Skeletal muscle satellite cell (primary cell): ENCODE measurements around the gene EDN3.
"Not testable (repeated sequence)": the region's sequence is repeated elsewhere in the genome, so short reads cannot be mapped to it uniquely, and the experiment has no call there.

Experiments used
- H3K27me3 ChIP-seq: 2 replicates; pipeline ENCODE4 v1.7.0; 2013; ENCODE audit warnings: low read length; ENCODE audit not compliant: control insufficient read depth, insufficient read depth
- H3K36me3 ChIP-seq: 2 replicates; pipeline ENCODE4 v1.7.0; 2013; ENCODE audit warnings: mild to moderate bottlenecking, control low read depth, low read length; ENCODE audit not compliant: insufficient read depth
- H3K4me1 ChIP-seq: 2 replicates; pipeline ENCODE4 v1.7.0; 2013; ENCODE audit warnings: low read length; ENCODE audit not compliant: control insufficient read depth, insufficient read depth
- H3K4me2 ChIP-seq: 2 replicates; pipeline ENCODE4 v1.7.0; 2013; ENCODE audit warnings: mild to moderate bottlenecking, low read length
- H3K4me3 ChIP-seq: 2 replicates; pipeline ENCODE4 v1.7.0; 2013; ENCODE audit warnings: low read length
- H3K9ac ChIP-seq: 2 replicates; pipeline ENCODE4 v1.7.0; 2013; ENCODE audit warnings: mild to moderate bottlenecking, low read depth, low read length, moderate library complexity
- H3K9me3 ChIP-seq: replicated peaks from 2 replicates; pipeline ENCODE4 v1.7.0; 2013; ENCODE audit warnings: mild to moderate bottlenecking, control low read depth, low read length

Gene EDN3

GRCh38 chr20:59356662-59357165 lies 56.3 kb downstream of the EDN3 start:
- no peaks in the 10 kb centered on the region for H3K36me3 ChIP-seq
- H3K27me3 ChIP-seq, result no peaks in the 10 kb centered on the region
- no peaks in the 10 kb centered on the region for H3K4me1 ChIP-seq
- H3K9ac ChIP-seq, result no peak overlapping the region
- no peaks in the 10 kb centered on the region for H3K9me3 ChIP-seq
- no peak overlapping the region for H3K4me2 ChIP-seq
- H3K4me3 ChIP-seq, result no peak overlapping the region

DNA sequence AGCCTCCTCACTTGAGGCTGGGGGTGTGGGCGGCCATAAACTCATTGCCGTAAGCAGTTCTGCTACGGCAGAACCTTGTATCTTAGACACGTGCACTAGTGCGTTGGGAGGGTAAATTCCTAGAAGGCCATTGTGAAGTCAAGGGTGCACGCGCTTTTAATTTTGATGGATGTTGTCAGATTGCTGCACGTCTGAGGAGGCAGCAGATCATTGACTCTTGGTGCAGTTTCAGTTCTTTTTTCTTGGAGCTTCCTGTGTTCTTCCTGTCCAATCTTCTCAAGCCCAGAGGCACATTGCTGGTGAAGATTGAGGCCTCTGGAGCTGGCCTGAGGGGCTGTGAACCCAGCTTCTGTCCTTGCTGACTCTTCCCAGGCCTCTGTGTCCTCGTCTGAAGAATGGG lies 58.4 kb downstream of the EDN3 start:
- H3K9ac ChIP-seq, H3K4me1 ChIP-seq, H3K27me3 ChIP-seq, H3K4me3 ChIP-seq, H3K4me2 ChIP-seq, H3K9me3 ChIP-seq, H3K36me3 ChIP-seq: not testable (repeated sequence)

DNA sequence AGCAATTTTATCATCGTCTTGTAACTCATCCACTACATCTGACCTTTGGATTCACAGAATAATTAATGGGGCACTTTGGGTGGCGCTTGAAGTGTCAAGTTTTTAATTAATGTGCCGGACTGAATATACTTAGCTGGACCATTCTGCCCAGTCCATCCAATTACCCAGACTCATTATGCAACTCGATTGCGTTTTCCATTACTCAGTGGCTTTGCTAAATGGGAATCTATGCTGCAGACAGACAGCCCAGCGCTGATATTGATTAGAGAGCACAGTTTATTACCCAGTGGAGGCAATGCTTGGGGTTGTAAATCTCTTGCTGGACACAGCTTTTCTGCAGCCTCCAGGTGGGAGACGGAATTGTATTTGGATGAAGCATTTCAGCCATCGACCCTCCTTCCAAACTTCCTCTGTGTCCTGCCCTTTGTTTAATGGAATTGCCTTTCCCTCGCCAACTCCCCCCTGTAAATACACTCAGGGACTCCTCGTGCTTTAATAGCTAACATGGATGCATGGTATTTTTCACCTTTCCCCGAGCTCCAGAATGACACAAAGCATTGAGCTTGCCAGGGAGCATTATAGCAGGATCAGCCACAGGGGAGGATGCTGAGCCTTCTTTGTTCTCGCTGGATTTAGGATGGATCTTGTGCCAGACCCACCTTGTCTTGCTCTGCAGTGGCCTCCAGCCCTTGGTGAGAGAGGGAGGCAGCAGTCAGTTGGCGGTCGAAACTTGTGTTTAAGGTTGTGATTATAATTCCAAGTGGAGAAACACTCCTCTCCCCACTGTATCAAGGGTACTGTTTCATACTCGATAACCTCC lies 59.7 kb downstream of the EDN3 start:
- Histone ChIP-seq H3K4me2 (no peak overlapping the region), H3K9me3 (no peaks in the 10 kb centered on the region), H3K4me3 (no peak overlapping the region), H3K36me3 (no peaks in the 10 kb centered on the region), H3K9ac (no peak overlapping the region), H3K4me1 (no peaks in the 10 kb centered on the region), H3K27me3 (no peaks in the 10 kb centered on the region)

- no peak overlapping the region for H3K9ac ChIP-seq
Observed at GRCh38 chr20:59360934-59361333, 60.5 kb downstream of the EDN3 start.

GRCh38 chr20:59361411-59361810 lies 61.0 kb downstream of the EDN3 start:
- Histone ChIP-seq H3K9ac (no peak overlapping the region), H3K27me3 (no peaks in the 10 kb centered on the region), H3K4me2 (no peak overlapping the region), H3K4me1 (no peaks in the 10 kb centered on the region), H3K9me3 (no peaks in the 10 kb centered on the region), H3K4me3 (no peak overlapping the region), H3K36me3 (no peaks in the 10 kb centered on the region)

More at GRCh38 chr20:59360934-59361333, 60.5 kb downstream of the EDN3 start:
- no peak overlapping the region for H3K4me2 ChIP-seq
- H3K9me3 ChIP-seq, result no peaks in the 10 kb centered on the region
- no peak overlapping the region for H3K4me3 ChIP-seq
- H3K4me1 ChIP-seq, result no peaks in the 10 kb centered on the region
- H3K36me3 ChIP-seq, result no peaks in the 10 kb centered on the region
- H3K27me3 ChIP-seq, result no peaks in the 10 kb centered on the region

- no peaks in the 10 kb centered on the region for H3K9me3 ChIP-seq
- no peak overlapping the region for H3K4me2 ChIP-seq
Observed at GRCh38 chr20:59363101-59363500, 62.7 kb downstream of the EDN3 start.

GRCh38 chr20:59364611-59365010 lies 64.2 kb downstream of the EDN3 start:
- Histone ChIP-seq H3K9me3 (no peaks in the 10 kb centered on the region), H3K4me1 (no peaks in the 10 kb centered on the region), H3K36me3 (no peaks in the 10 kb centered on the region), H3K27me3 (no peaks in the 10 kb centered on the region), H3K4me3 (no peak overlapping the region), H3K4me2 (no peak overlapping the region), H3K9ac (no peak overlapping the region)

More at GRCh38 chr20:59363101-59363500, 62.7 kb downstream of the EDN3 start:
- Histone ChIP-seq H3K4me3 (no peak overlapping the region), H3K4me1 (no peaks in the 10 kb centered on the region), H3K9ac (no peak overlapping the region), H3K36me3 (no peaks in the 10 kb centered on the region), H3K27me3 (no peaks in the 10 kb centered on the region)

DNA sequence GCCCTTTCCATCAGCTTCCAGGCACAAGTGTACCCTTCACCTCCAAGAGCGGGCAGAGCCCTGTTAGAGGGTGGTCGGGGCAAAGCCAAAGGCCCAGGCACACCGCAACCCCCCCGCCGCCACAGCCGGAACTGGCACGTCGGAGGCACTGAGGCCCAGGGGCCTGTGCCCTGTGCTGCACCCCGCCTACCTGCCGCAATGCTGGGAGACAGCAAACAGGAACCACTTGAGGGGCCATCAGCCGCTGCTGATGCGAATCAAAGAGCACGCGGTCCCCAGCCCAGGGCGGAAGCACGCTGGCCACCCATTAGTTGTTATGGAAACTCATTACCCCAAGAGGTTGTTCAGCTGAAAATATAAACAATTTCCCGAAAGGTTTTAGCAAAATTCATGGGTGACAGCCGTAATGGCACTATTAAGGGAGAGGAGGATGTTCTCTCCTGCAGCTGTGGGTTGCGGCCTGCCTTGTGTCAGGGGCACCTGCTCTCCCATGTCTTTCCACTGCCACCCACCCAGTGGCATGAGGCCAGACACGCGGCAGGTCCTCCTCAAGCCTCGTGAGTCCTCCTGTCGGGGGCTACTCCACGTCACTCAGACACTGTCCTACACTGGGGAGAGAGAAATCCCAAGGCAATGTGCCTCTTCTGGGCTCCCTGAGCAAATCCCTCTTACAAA lies 65.3 kb downstream of the EDN3 start:
- H3K9me3 ChIP-seq, result no peaks in the 10 kb centered on the region
- no peaks in the 10 kb centered on the region for H3K36me3 ChIP-seq
- no peak overlapping the region for H3K4me3 ChIP-seq
- H3K9ac ChIP-seq, result no peak overlapping the region
- no peaks in the 10 kb centered on the region for H3K27me3 ChIP-seq
- H3K4me1 ChIP-seq, result no peaks in the 10 kb centered on the region
- no peak overlapping the region for H3K4me2 ChIP-seq

DNA sequence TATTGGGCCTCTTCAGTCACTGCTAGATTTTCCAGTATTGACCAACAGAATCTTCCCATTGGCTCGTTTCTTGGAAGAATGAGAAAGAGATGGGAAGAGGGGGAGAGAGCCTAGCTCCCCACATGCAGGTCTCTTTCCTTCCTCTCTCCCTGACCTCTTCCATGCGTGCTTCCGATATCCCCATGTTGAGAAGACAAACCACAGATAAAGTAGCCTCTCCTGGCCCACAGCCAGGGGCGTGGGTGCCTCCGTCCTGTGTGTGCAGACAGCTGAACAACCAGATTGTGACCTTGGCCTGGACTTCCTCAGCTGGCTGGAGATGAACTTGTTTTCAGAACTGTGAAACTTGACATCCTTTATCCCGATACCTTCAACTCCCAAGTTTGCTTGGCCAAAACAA lies 71.0 kb downstream of the EDN3 start:
- Histone ChIP-seq H3K9ac (no peak overlapping the region), H3K4me2 (no peak overlapping the region), H3K4me3 (no peak overlapping the region), H3K36me3 (no peaks in the 10 kb centered on the region), H3K27me3 (no peaks in the 10 kb centered on the region), H3K4me1 (no peaks in the 10 kb centered on the region), H3K9me3 (no peaks in the 10 kb centered on the region)

DNA sequence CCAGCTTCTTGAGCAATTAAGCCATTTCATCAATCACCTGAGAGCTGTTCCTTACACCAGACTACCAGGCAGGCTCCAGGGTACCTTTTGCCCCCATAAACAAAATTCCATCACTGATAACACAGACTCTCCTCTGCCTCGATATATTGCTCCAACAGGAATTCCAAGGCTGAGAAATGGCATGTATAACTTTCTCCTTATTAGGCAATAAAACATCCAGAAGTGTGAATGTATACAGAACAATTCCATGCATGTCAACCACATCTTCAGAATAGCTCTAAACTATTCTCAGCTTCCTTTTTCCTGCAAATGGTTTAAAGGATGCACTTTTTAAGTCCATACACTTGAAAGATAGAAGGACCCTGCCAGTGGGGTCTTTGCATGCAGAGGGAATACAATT lies 73.8 kb downstream of the EDN3 start:
- Histone ChIP-seq H3K9me3 (no peaks in the 10 kb centered on the region), H3K4me1 (no peaks in the 10 kb centered on the region), H3K4me2 (no peak overlapping the region), H3K9ac (no peak overlapping the region), H3K4me3 (no peak overlapping the region), H3K27me3 (no peaks in the 10 kb centered on the region), H3K36me3 (no peaks in the 10 kb centered on the region)

DNA sequence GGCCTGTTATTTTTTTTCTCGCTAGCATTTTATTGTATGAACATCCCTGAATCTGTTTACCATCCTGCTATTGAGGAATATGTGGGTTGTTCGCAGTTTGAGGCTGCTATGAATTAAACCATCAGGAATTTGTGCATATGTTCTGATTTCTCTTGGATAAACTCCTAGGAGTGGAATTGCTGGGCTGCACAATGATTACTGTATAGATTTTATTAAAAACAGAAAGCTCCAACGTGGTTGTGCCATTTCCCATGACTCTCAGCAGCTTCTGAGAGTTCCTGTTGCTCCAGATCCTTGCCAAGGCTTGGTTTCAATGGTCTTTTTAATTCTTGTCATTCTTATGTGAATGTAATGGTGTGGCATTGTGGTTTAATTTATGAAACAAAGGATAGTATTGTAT lies 75.1 kb downstream of the EDN3 start:
- no peaks in the 10 kb centered on the region for H3K27me3 ChIP-seq
- H3K4me3 ChIP-seq, result no peak overlapping the region
- no peaks in the 10 kb centered on the region for H3K9me3 ChIP-seq
- H3K4me1 ChIP-seq, result no peaks in the 10 kb centered on the region
- no peak overlapping the region for H3K4me2 ChIP-seq
- no peak overlapping the region for H3K9ac ChIP-seq
- no peaks in the 10 kb centered on the region for H3K36me3 ChIP-seq
